Right lobe of liver (tissue), 4 donors: ENCODE results near the gene DNAJA1.

Experiments
- POLR2A ChIP-seq: fragments of 450-650 bp; IDR thresholded peaks from one replicate; pipeline ENCODE4 v1.6.1; 2017; ENCODE audit warnings: antibody characterized with exemption, mild to moderate bottlenecking
- TF ChIP-seq, protein P1 (sequence below), 4 donors: fragments of 200-600 bp in 3 of 4; fragments of 450-650 bp in 1 of 4; IDR thresholded peaks; one replicate each; pipeline versions ENCODE4 v1.5.1 to v1.8.0; 2016 to 2022; ENCODE audit warnings: antibody characterized with exemption in 4 of 4, mild to moderate bottlenecking in 2 of 4
- donor health status: DM: no; HTN: no; CAD: no.
- donor health status: DM: no; HTN: no; CAD: no.
- donor health status: DM: no; HTN: yes; CAD: no.

DNA sequence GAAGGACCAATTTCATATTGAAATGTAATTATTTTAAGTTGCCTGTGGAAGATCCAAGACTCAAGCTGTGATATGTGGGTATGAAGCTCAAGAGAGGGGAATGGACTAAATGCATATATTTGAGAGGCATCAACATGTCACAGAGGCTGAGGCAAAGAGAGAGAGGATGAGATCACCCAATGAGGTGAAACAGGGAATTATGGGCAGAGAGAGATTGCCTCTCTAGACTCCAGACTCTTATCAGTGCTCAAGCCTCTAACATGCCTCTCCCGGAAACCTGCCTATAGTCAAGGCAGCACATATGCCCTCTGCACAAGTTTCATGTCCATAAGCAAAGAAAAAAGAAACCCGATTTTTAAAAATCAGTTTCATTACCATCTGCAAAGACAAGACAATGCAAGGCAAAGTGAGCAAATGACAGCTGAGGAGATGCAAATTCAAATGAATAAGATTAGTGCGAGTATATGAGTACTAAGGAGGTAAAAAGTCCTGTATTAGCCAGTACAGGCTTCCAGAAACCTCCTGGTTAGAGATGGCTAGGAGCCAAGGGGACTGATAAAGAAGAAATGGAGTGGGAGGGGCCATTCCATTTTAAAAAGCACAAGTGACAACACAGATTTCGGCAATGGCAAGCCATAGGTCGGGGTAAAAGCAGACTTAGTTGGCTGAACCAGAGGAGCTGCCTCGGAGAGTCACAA, 33.0 kb upstream of the DNAJA1 start:
- no peak for TF ChIP-seq POLR2A
- TF ChIP-seq, protein P1, sequence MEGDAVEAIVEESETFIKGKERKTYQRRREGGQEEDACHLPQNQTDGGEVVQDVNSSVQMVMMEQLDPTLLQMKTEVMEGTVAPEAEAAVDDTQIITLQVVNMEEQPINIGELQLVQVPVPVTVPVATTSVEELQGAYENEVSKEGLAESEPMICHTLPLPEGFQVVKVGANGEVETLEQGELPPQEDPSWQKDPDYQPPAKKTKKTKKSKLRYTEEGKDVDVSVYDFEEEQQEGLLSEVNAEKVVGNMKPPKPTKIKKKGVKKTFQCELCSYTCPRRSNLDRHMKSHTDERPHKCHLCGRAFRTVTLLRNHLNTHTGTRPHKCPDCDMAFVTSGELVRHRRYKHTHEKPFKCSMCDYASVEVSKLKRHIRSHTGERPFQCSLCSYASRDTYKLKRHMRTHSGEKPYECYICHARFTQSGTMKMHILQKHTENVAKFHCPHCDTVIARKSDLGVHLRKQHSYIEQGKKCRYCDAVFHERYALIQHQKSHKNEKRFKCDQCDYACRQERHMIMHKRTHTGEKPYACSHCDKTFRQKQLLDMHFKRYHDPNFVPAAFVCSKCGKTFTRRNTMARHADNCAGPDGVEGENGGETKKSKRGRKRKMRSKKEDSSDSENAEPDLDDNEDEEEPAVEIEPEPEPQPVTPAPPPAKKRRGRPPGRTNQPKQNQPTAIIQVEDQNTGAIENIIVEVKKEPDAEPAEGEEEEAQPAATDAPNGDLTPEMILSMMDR (IDR thresholded peaks at IDR 0.05) = no peak
